ENCODE data around the gene GPC5. TPM values are rescaled to one million over a fixed set of nuclear protein-coding genes. Genes with fewer than 3 reads are reported as not detected.
"Not testable (repeated sequence)": the region's sequence is repeated elsewhere in the genome, so short reads cannot be mapped to it uniquely, and the experiment has no call there.

Gene GPC5
- total and polyA plus RNA-seq, 2 of the 8 experiments (the other 6 are each of a cell fraction or from before 2014, with no cell fraction given) = 0.20 to 0.39 TPM

GRCh38 chr13:92898946-92899345, 1500.5 kb downstream of the GPC5 start:
- H4K91ac ChIP-seq (replicated peaks; ENCODE audit: insufficient read length, low read length); H3K36me3 ChIP-seq (ENCODE audit: control insufficient read depth in 2 of 4, insufficient read depth in 4 of 4, low read length in 3 of 4); H2AK5ac ChIP-seq (ENCODE audit: low read depth, low read length); H3K4me3 ChIP-seq (ENCODE audit: extremely low read depth in 1 of 4, insufficient read depth in 2 of 4, low read depth in 3 of 4, low read length in 4 of 4); H3K18ac ChIP-seq (ENCODE audit: extremely low read depth, low read length); H3K79me2 ChIP-seq (ENCODE audit: control insufficient read depth in 1 of 2, insufficient read depth in 2 of 2, low read length in 2 of 2); H3K4me1 ChIP-seq (replicated peaks in 1 of 4; ENCODE audit: control insufficient read depth in 3 of 4, insufficient read depth in 4 of 4, low read length in 3 of 4); H2BK5ac ChIP-seq (ENCODE audit: low read depth, low read length); H3K14ac ChIP-seq (ENCODE audit: insufficient read length); H2BK20ac ChIP-seq (ENCODE audit: low read length); H3K27ac ChIP-seq (ENCODE audit: low read depth, low read length); H3K4ac ChIP-seq (replicated peaks; ENCODE audit: insufficient read length, low read depth, low read length); H3K9ac ChIP-seq (replicated peaks in 1 of 4; ENCODE audit: extremely low read depth in 1 of 4, low read depth in 3 of 4, low read length in 3 of 4); POLR2A ChIA-PET (ENCODE audit: partially characterized antibody); H4K20me1 ChIP-seq (replicated peaks in 1 of 2; ENCODE audit: control insufficient read depth in 1 of 2, insufficient read depth in 2 of 2, low read length in 2 of 2); H2BK12ac ChIP-seq (ENCODE audit: low read depth, low read length); H4K5ac ChIP-seq (ENCODE audit: insufficient read length, low read depth, low read length); H2AFZ ChIP-seq (ENCODE audit: low read length); FAIRE-seq; H3K9me3 ChIP-seq (ENCODE audit: insufficient read depth in 2 of 2, low read depth in 1 of 2, low read length in 1 of 2); H3K56ac ChIP-seq (replicated peaks; ENCODE audit: insufficient read length, low read depth, low read length); H3K23ac ChIP-seq (ENCODE audit: insufficient read length); H4K8ac ChIP-seq (ENCODE audit: extremely low read depth, insufficient read depth, low read length); H3K4me2 ChIP-seq (ENCODE audit: insufficient read depth in 1 of 2, low read depth in 2 of 2, low read length in 2 of 2); H2BK120ac ChIP-seq (replicated peaks; ENCODE audit: low read depth, low read length); DNase-seq (ENCODE audit: low read depth in 1 of 2, low spot score in 2 of 2); CTCF ChIA-PET (ENCODE audit: partially characterized antibody); H2BK15ac ChIP-seq (ENCODE audit: low read length); H3K27me3 ChIP-seq (replicated peaks in 1 of 4; ENCODE audit: control insufficient read depth in 3 of 4, extremely low read depth in 1 of 4, insufficient read depth in 3 of 4, low read length in 3 of 4); H3K79me1 ChIP-seq (ENCODE audit: low read depth, low read length); H3K23me2 ChIP-seq (ENCODE audit: low read depth, low read length): not testable (repeated sequence)

Measured in H1 (cell line).